GM18502 (cell line): Measurements from ENCODE around the gene PPIG.
"Not testable (repeated sequence)": the region's sequence is repeated elsewhere in the genome, so short reads cannot be mapped to it uniquely, and the experiment has no call there.

Experiments used
- ATAC-seq: cut with Tn5 transposase; IDR thresholded peaks from one replicate; pipeline ENCODE4 v1.9.1; 2021; ENCODE audit warnings: mild to moderate bottlenecking; ENCODE audit not compliant: unreplicated experiment, poor library complexity

Gene PPIG

GRCh38 chr2:169661265-169661664, 77.1 kb downstream of the PPIG start:
- no peak for ATAC-seq

DNA sequence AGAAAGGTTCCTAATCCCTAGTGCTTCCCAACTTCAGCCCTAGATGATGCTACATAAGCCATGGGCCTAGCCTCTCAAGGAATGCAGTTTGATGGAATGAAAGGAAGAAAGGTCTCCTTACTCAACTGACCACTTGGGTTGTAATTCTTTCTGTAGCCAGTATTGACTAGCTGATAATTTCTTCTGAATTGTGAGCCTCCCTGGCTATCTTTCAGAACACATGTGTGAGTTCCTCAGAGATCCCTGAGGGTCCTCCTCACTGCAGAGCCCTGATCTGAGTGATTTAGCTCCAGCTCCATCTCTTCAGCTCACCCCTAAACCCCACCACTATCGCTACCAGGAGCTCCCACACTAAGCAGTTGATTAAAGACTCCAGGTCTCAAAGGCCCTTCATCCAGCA, 78.6 kb downstream of the PPIG start:
- ATAC-seq: no peak

GRCh38 chr2:169663247-169663646, 79.1 kb downstream of the PPIG start:
- ATAC-seq: no peak

- no peak for ATAC-seq
Measured at GRCh38 chr2:169664600-169664977, 80.4 kb downstream of the PPIG start.

DNA sequence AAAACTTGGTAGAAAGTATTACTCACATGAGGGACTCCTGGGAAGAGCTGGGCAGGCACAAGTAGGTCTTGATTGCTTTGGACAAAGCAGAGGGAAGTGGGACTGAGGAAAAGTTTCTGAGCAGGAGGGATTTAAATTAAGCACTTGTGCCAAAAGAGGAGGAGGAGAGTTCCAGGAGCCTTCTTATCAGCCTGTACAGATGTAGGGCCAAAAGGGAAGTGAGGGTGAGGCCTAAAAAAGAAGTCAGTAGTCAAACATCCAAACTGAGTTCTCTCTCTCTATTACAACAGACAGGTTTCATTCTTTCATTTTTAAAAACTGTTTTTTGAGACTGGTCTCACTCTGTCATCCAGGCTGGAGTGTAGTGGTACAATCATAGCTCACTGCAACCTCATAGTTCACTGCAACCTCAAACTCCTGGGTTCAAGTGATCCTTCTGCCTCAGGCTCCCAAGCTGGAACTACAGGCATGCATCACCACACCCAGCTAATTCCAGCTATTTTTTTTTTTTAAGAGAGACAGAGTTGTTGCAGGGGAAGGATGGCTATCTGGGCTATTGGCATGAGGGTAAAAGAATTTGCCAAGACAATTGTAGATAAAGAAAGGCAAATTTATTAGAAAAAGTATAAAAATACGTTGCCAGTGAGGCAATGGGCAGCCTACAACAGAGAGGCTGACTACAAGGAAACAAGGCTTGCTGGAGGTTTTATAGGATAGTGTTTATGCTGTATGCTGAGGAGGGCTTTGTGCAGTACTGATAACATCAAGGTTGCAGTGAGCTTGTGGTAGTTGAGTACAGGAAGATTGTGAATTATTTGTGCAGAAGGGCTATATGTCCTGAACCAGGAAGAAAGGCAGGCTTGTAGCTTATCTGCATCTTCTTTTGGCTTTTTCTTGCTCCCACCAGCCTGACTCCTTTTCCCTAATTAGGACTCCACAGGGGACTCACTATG, 81.1 kb downstream of the PPIG start:
- ATAC-seq: no peak

DNA sequence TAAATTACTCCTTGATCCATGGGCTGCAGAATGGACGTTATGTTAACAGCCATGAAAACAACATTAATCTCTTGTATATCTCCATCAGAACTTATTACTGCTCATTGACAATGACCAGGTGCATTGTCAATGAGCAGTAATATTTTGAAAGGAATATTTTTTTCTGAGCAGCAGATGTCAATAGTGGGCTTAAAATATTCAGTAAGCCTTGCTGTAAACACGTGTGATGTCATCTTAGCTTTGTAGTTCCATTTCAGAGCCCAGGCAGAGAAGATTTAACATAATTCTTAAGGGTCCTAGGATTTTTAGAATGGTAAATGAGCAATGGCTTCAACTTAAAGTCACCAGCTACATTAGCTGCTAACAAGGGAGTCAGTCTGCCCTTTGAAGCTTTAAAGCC, 83.4 kb downstream of the PPIG start:
- ATAC-seq: no peak

GRCh38 chr2:169670215-169670651, 86.1 kb downstream of the PPIG start:
- ATAC-seq: no peak

DNA sequence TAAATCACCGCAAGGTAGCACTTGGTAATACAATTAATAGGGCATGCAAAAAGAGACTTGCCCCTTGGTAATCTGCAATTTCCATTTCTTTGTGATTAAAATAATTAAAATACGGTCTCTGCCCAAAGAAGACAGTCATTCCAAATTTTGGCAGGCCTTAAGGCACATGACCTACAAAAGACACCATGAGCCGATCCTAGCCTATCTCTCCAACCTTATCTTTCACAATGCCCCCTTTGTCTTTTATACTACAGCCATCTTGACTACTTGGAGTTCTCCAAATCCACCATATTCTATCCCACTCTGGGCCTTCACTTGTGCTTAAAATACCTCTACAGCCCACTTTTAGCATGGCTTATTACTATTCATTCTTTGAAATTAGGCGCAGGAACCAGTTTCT, 86.8 kb downstream of the PPIG start:
- ATAC-seq: no peak

DNA sequence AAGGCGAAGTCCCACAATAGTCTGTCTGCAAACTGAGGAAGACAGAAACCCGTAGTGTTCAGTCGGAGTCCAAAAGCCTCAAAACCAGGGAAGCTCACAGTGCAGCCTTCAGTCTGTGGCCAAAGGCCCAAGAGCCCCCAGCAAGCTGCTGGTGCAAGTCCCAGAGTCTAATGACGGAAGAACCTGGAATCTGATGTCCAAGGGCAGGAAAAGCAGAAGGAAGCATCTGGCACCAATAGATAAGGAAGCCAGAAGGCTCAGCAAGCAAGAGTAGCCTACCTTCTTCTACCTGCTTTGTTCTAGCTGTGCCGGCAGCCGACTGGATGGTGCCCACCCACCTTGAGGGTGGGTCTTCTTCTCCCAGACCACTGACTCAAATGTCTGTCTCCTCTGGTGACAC, 88.3 kb downstream of the PPIG start:
- no peak for ATAC-seq

DNA sequence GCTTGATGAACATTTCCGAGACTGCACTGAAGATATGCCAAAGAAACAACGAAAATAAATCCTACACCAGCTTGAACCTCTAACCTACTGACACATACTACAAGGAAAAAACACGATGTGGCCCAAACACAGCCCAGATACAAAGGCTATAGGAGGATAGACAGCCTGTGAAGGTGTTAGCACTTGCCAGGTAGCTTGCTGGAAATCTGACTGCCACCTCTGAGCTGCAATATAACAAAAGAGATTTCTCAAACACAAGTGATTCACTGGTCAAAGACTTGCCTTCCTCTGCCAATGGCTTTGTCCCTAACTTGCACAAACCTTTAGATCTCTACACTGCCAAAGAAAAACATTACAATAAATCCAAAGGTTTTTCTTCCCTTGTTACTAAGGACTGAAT, 89.0 kb downstream of the PPIG start:
- ATAC-seq: no peak

GRCh38 chr2:169673921-169674320, 89.8 kb downstream of the PPIG start:
- ATAC-seq: no peak

DNA sequence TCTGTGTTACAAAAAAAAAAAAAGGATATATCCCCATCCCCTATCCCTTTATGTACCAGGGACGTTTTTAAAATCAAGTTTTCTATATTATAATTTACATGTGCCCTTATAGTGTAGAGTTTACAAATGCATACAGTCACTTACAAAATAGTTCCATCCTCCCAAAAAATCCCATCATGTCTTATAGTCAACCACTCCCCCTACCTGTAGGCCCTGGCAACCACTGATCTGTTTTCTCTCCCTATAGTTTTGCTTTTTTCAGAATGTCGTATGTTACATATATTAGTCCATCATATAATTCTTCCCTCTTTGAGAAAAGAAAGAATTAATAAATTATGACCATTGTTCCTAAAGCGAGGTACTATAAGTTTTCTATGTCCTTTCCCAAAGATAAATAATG, 92.2 kb downstream of the PPIG start:
- no peak for ATAC-seq

DNA sequence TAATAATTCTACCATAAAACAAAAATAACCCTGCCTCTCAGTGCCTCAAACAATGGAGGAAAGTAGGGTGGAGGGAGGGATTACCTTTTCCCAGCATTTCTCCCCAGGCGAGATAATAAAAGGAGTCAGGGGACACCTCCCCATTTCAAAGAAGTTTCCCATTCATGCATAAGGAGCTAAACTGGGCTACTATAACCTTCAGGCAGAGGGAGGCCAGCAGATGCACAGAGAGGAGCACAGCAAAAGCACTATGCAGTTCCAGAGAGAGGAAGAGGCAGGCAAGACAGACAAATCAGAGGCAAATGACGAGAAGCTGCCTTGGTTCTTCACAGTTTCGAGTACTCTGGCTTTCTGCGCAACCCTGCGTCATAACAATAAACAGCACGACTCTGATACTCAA, 92.7 kb downstream of the PPIG start:
- ATAC-seq: no peak

DNA sequence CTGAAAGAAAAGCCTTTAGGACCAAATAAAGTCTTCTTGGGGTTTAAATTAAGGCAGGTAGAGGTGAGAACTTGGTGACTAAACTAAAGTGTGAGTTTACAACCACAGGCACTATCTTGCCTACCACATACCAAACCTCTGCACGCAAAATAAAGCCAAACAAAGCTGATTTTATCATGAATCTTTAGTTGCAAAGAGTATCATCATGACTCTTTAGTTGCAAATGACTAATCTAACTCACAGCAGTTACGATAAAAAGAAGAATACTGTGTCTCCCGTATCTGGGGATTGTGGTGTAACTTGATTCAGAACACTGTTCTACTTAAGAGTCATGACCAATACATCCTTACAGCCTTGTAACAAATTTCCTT, 98.9 kb downstream of the PPIG start:
- ATAC-seq: no peak

DNA sequence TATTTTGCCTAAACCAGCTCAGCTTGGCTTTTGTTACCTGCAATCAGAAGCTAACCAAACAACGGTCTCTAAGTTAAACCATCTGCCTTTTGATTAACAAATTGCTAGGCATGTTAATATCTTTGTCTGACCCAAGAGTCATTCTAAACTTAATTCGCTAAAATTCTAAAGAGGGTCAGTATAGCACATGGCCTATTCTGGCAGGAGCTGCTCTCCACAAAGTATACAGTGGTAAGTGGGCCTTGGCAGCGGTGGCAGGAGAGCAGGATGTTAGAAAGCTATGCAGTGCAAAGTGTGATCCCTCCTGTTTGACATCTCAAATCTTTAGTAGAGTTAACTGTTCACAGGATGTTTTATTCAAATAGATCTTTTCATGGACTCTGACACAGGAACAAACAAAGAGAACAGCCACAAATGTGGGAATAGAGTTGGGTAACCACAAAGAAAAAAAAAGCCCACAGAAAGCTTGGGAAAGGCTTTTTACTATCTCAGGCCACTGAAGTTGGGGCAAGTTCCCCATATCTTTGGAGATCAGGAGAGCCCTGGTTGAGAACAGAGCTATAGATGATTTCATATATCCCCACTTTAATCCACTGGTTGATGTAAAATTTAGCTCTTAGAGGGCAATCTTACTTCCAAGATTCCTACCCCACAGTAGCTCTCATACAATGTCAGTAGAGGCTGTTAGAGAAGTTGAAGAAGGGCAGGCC, 99.4 kb downstream of the PPIG start:
- no peak for ATAC-seq

DNA sequence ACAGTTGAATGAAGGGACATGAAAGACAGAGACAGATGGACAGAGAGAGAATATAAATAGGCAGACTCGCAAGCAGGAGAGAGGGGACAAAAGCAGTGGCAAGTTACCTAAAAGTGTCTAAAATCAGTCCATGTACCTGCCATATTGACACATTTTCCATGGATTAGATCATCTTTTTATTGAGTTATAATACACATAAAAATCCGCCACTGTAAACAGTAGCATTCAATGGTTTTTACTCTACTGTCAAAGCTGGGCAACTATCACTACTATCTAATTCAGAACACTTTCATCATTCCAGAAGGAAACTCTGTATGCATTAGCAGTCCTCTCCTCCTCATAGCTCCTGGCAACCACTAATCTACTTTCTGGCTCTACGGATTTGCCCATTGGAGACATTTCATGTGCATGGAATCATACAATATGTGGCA, 100.0 kb downstream of the PPIG start:
- ATAC-seq: no peak

GRCh38 chr2:169684712-169685111, 100.6 kb downstream of the PPIG start:
- not testable (repeated sequence) for ATAC-seq

- ATAC-seq: not testable (repeated sequence)
Measured at GRCh38 chr2:169686825-169687224, 102.7 kb downstream of the PPIG start.

DNA sequence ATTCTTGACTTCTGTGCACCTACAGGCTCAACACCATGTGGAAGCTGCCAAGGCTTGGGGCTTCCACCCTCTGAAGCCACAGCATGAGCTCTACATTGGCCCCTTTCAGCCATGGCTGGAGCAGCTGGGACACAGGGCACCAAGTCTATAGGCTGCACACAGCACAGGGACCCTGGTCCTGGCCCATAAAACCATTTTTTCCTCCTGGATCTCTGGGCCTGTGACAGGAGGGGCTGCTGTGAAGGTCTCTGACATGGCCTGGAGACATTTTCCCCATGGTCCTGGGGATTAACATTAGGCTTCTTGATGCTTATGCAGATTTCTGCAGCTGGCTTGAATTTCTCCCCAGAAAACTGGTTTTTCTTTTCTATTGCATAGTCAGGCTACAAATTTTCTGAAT, 103.8 kb downstream of the PPIG start:
- not testable (repeated sequence) for ATAC-seq

- ATAC-seq: no peak
Measured at GRCh38 chr2:169690958-169691357, 106.8 kb downstream of the PPIG start.
